Measurements from ENCODE around the gene LRCH1. TPM values are rescaled to one million over a fixed set of nuclear protein-coding genes. Genes with fewer than 3 reads are reported as not detected.
A peak's percentile ranks its signal among the peaks of the same experiment; 100 is the strongest.

LRCH1 gene
- total RNA-seq, 1 donor from 2014 or later = 2.9 TPM

DNA sequence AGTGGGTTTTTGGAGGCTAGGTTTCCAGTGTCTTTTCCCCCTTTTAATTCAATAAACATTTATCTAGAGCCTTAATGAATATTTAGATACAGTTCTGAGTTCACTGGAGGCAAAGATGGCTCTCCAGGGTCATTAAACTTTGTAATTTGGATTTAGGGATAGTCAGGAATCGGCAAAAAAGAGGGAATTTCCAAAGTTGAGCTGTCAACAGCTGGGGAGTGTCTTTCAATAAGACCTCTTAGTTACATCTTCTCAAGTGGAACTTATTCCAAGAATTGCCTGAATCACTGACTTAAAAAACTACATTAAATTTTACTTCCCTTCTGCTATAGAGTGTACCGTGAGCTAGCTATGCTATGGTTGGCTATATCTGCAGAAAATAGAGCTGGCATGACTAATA lies 2.0 kb downstream of the LRCH1 start:
- TF ChIP-seq EZH2phosphoT487 (IDR thresholded peaks at IDR 0.05) (no peak), EZH2 (IDR thresholded peaks at IDR 0.05) (no peak), CTCF (IDR thresholded peaks at IDR 0.05) (no peak)
- no peaks in the 10 kb centered on the region for H3K4me1 ChIP-seq
- no peaks in the 10 kb centered on the region for H3K9me3 ChIP-seq (ENCODE audit: low read depth)
- peaks cover 15% of the 10 kb centered on the region for H3K27me3 Mint-ChIP-seq (ENCODE audit: insufficient read depth, low read depth)
- H3K9ac ChIP-seq = no peak overlapping the region
- no peak overlapping the region for H3K27ac ChIP-seq
- H3F3A ChIP-seq (ENCODE audit: low read depth) = peaks cover 9% of the 10 kb centered on the region
- H3K36me3 ChIP-seq = no peaks in the 10 kb centered on the region
- H3K4me3 ChIP-seq = peak overlapping the region; percentile 77
- no peak overlapping the region for H3K27ac Mint-ChIP-seq
- peaks cover 45% of the 10 kb centered on the region for H3K27me3 ChIP-seq
- H3K79me2 ChIP-seq (ENCODE audit: low read depth) = peaks cover 3% of the 10 kb centered on the region
- DNase-seq (ENCODE audit: low spot score) = no peak
- H3K4me3 Mint-ChIP-seq = peak overlapping the region; percentile 94
- peak overlapping the region; percentile 94 for H3K4me2 ChIP-seq
- H2AFZ ChIP-seq (replicated peaks) = peak overlapping the region; percentile 78
- no peaks in the 10 kb centered on the region for H3K9me3 Mint-ChIP-seq
- H3K4me1 Mint-ChIP-seq = peaks cover 25% of the 10 kb centered on the region
- H3K36me3 Mint-ChIP-seq = no peaks in the 10 kb centered on the region
- H4K20me1 ChIP-seq (ENCODE audit: low read depth) = no peaks in the 10 kb centered on the region

DNA sequence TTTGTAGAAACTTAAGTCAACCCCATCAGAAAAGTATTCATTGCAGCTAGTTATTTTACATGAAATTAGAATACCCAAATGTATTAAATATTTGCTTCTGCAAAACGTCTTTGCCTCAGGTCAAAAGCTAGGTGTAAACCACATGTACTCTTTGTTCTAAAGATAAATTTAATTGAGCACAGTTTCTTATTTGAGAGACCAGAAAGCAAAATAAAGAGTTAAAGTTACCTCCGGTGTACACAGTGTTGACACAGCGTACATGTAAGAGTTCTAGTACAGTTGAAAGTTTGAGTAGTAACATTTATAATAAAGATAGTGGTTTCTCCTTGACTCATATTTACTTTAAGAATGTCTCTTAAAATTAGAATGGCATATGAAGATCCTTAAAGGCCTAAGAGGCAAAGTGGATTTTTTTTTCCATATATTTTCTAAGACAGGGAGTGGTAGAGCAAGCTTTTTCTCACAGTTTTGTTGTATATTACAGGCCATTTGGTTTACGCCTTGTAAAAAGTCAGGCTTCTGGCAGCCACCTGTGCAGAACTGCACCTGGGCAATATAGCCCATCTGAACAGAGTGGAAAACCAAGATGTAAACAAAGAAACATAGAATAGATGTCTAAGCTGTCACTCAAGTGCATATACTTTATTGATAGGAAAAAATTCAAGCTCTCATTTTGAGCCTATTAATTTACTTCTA lies 2.9 kb downstream of the LRCH1 start:
- Histone ChIP-seq H4K20me1 (ENCODE audit: low read depth) (no peaks in the 10 kb centered on the region), H3K4me2 (no peak overlapping the region)
- no peak overlapping the region for H3K27ac Mint-ChIP-seq

DNA sequence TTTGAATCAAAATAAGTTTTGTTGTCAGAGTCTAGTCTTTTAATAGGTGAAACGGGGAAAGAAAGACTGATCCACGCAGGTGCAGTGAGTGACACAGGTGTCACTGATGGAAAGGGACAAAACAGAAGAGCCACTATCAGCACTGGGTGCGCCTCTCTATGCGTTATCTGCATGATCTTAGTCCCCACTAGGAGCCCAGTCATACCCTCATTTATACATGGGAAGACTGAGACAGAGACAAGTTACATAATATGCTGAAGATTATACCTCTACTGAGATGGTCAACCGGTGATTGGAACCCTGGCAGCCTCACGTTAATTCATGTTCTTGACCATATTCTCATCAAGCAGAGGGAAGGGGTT lies 3.4 kb downstream of the LRCH1 start:
- Mint-ChIP-seq H3K9me3 (no peaks in the 10 kb centered on the region), H3K27me3 (ENCODE audit: insufficient read depth, low read depth) (peaks cover 13% of the 10 kb centered on the region), H3K4me3 (no peak overlapping the region), H3K27ac (no peak overlapping the region), H3K4me1 (peaks cover 23% of the 10 kb centered on the region), H3K36me3 (no peaks in the 10 kb centered on the region)
- Histone ChIP-seq H3K9ac (no peak overlapping the region), H3K79me2 (ENCODE audit: low read depth) (peaks cover 3% of the 10 kb centered on the region), H3K4me1 (no peaks in the 10 kb centered on the region), H4K20me1 (ENCODE audit: low read depth) (no peaks in the 10 kb centered on the region), H3K4me3 (no peak overlapping the region), H3K4me2 (no peak overlapping the region), H3K27ac (no peak overlapping the region), H3K9me3 (ENCODE audit: low read depth) (no peaks in the 10 kb centered on the region), H3K36me3 (no peaks in the 10 kb centered on the region), H2AFZ (replicated peaks) (no peak overlapping the region), H3F3A (ENCODE audit: low read depth) (peaks cover 9% of the 10 kb centered on the region), H3K27me3 (peaks cover 42% of the 10 kb centered on the region)
- no peak for DNase-seq (ENCODE audit: low spot score)
- TF ChIP-seq EZH2 (IDR thresholded peaks at IDR 0.05) (no peak), EZH2phosphoT487 (IDR thresholded peaks at IDR 0.05) (no peak), CTCF (IDR thresholded peaks at IDR 0.05) (no peak)

More for the DNA sequence above, 2.9 kb downstream of the LRCH1 start:
- no peak overlapping the region for H3K9ac ChIP-seq
- H3F3A ChIP-seq (ENCODE audit: low read depth) = peaks cover 9% of the 10 kb centered on the region
- Mint-ChIP-seq H3K27me3 (ENCODE audit: insufficient read depth, low read depth) (peaks cover 15% of the 10 kb centered on the region), H3K36me3 (no peaks in the 10 kb centered on the region), H3K4me3 (peak overlapping the region; percentile 94), H3K9me3 (no peaks in the 10 kb centered on the region), H3K4me1 (peaks cover 25% of the 10 kb centered on the region)
- H3K27ac ChIP-seq = no peak overlapping the region
- H3K4me3 ChIP-seq = no peak overlapping the region
- no peak overlapping the region for H2AFZ ChIP-seq (replicated peaks)
- no peak for TF ChIP-seq EZH2phosphoT487 (IDR thresholded peaks at IDR 0.05)
- no peak for TF ChIP-seq CTCF (IDR thresholded peaks at IDR 0.05)
- no peak for TF ChIP-seq EZH2 (IDR thresholded peaks at IDR 0.05)
- no peaks in the 10 kb centered on the region for H3K4me1 ChIP-seq
- H3K9me3 ChIP-seq (ENCODE audit: low read depth) = no peaks in the 10 kb centered on the region
- peaks cover 45% of the 10 kb centered on the region for H3K27me3 ChIP-seq
- H3K79me2 ChIP-seq (ENCODE audit: low read depth) = peaks cover 3% of the 10 kb centered on the region
- H3K36me3 ChIP-seq = no peaks in the 10 kb centered on the region
- DNase-seq (ENCODE audit: low spot score) = no peak
